Sigmoid colon (tissue), 7 donors: ENCODE data around the gene RNPS1. TPM values are rescaled to one million over a fixed set of nuclear protein-coding genes. Genes with fewer than 3 reads are reported as not detected.

ENCODE experiments used
- DNase-seq: peaks from one replicate; pipeline ENCODE4 v3.0.0-alpha.2; 2019
- H3K27ac ChIP-seq, 4 donors: fragments of 200-600 bp; sonication (generic); one replicate each; pipeline ENCODE4 v1.5.1; 2016 to 2019; ENCODE audit warnings: mild to moderate bottlenecking in 1 of 4
- H3K27me3 ChIP-seq, 3 donors: fragments of 200-600 bp; sonication (generic); one replicate each; pipeline ENCODE4 v1.5.1; 2019; ENCODE audit warnings: mild to moderate bottlenecking in 1 of 3
- H3K36me3 ChIP-seq, 4 donors: fragments of 200-600 bp; sonication (generic); one replicate each; pipeline ENCODE4 v1.5.1; 2016 to 2019
- H3K4me1 ChIP-seq, 4 donors: fragments of 200-600 bp; sonication (generic); one replicate each; pipeline ENCODE4 v1.5.1; 2017 to 2019
- H3K4me3 ChIP-seq, 4 donors: fragments of 200-600 bp; sonication (generic); one replicate each; pipeline ENCODE4 v1.5.1; 2017 to 2019; ENCODE audit warnings: mild to moderate bottlenecking in 2 of 4, moderate library complexity in 1 of 4
- H3K9me3 ChIP-seq, 4 donors: fragments of 200-600 bp in 3 of 4; sonication (generic) in 3 of 4; one replicate each; pipeline versions ENCODE4 v1.5.1 to v1.6.1; 2013 to 2019
- CTCF ChIP-seq, 4 experiments: fragments of 450-650 bp in 3 of 4; fragments of 200-600 bp in 1 of 4; IDR thresholded peaks; one replicate each; pipeline ENCODE4 v1.5.1; 2016 to 2019; ENCODE audit warnings: antibody characterized with exemption in 4 of 4, mild to moderate bottlenecking in 3 of 4, moderate library complexity in 2 of 4
- EP300 ChIP-seq, 4 donors: sonication (generic); formaldehyde crosslinking; IDR thresholded peaks; one replicate each; pipeline ENCODE4 v1.6.1; 2017; ENCODE audit warnings: antibody characterized with exemption in 4 of 4
- POLR2A ChIP-seq, 2 donors: fragments of 450-650 bp; IDR thresholded peaks; one replicate each; pipeline ENCODE4 v1.6.1; 2016; ENCODE audit warnings: antibody characterized with exemption in 2 of 2, mild to moderate bottlenecking in 2 of 2, moderate library complexity in 2 of 2
- POLR2AphosphoS5 ChIP-seq, 4 donors: sonication (generic); formaldehyde crosslinking; IDR thresholded peaks; one replicate each; pipeline ENCODE4 v1.6.1; 2017; ENCODE audit warnings: antibody characterized with exemption in 4 of 4
- WGBS, 2 donors: extraction: QIAGEN DNeasy Blood & Tissue Kit; methylation state at CpG; one replicate each; pipeline ENCODE4 v1.1.7; 2013; 5-methylcytosine and 5-hydroxymethylcytosine counted together
- intact Hi-C: fragments of 100-400 bp; cut with DNase I; formaldehyde crosslinking; loops from one replicate; pipeline ENCODE4 v1.15.1; 2023
- polyA plus RNA-seq, 3 donors: library from polyadenylated mRNA; stranded (reverse); fragments of 200-250 nt; gene quantifications; one replicate each; pipeline ENCODE4 v1.2.3, GENCODE V29; 2013
- total RNA-seq, 4 donors: library from RNA; depleted of rRNA; stranded (reverse); fragments of >200 nt; gene quantifications; one replicate each; pipeline ENCODE4 v1.1.0, GENCODE V29; 2016
- donor health status: healthy with polysubstance abuse.
- donor health status: Bipolar disorder and iron deficiency.
- donor health status: healthy.

Gene RNPS1
- total and polyA plus RNA-seq, 7 donors, result 110 to 171 (median 128) TPM

- Histone ChIP-seq H3K9me3 (no peaks in the 10 kb centered on the region), H3K4me1 (peaks cover 0 to 27% (median 24%) of the 10 kb centered on the region in 4 donors), H3K27ac (no peak overlapping the region), H3K4me3 (no peak overlapping the region), H3K36me3 (peaks cover 45 to 62% (median 48%) of the 10 kb centered on the region in 4 donors), H3K27me3 (peaks cover 17 to 53% (median 26%) of the 10 kb centered on the region in 3 donors)
- intact Hi-C loops, result no loop called here
- 16 to 74% methylated on average over 19 of the region's 19 CpGs for WGBS, 2 donors
- TF ChIP-seq POLR2AphosphoS5 (IDR thresholded peaks at IDR 0.05), result no peak
- TF ChIP-seq EP300 (IDR thresholded peaks at IDR 0.05), result no peak
- TF ChIP-seq CTCF (IDR thresholded peaks at IDR 0.05), result no peak
- no peak for TF ChIP-seq POLR2A (IDR thresholded peaks at IDR 0.05)
- DNase-seq, result no peak
Measured at GRCh38 chr16:2235695-2236336, 32.1 kb downstream of the RNPS1 start.

GRCh38 chr16:2235234-2235651 is 32.7 kb downstream of the RNPS1 start:
- no peak overlapping the region for H3K27ac ChIP-seq
- DNase-seq, result no peak
- intact Hi-C loops, result no loop called here
- peaks cover 0 to 27% (median 24%) of the 10 kb centered on the region in 4 donors for H3K4me1 ChIP-seq
- H3K27me3 ChIP-seq, result peaks cover 17 to 53% (median 26%) of the 10 kb centered on the region in 3 donors
- 87 to 94% methylated on average over 28 of the region's 28 CpGs for WGBS, 2 donors
- no peak overlapping the region for H3K4me3 ChIP-seq
- no peaks in the 10 kb centered on the region for H3K9me3 ChIP-seq
- TF ChIP-seq CTCF (IDR thresholded peaks at IDR 0.05) (no peak), POLR2A (IDR thresholded peaks at IDR 0.05) (no peak), POLR2AphosphoS5 (IDR thresholded peaks at IDR 0.05) (no peak), EP300 (IDR thresholded peaks at IDR 0.05) (no peak)
- H3K36me3 ChIP-seq, result peaks cover 48 to 63% (median 52%) of the 10 kb centered on the region in 4 donors

GRCh38 chr16:2234813-2235170 is 33.1 kb downstream of the RNPS1 start:
- Histone ChIP-seq H3K4me1 (peaks cover 0 to 27% (median 24%) of the 10 kb centered on the region in 4 donors), H3K36me3 (peaks cover 49 to 63% (median 56%) of the 10 kb centered on the region in 4 donors), H3K27ac (no peak overlapping the region), H3K4me3 (no peak overlapping the region), H3K9me3 (no peaks in the 10 kb centered on the region), H3K27me3 (peaks cover 17 to 53% (median 26%) of the 10 kb centered on the region in 3 donors)
- DNase-seq, result no peak
- TF ChIP-seq EP300 (IDR thresholded peaks at IDR 0.05) (no peak), CTCF (IDR thresholded peaks at IDR 0.05) (no peak), POLR2AphosphoS5 (IDR thresholded peaks at IDR 0.05) (no peak), POLR2A (IDR thresholded peaks at IDR 0.05) (no peak)
- intact Hi-C loops, result no loop called here
- WGBS, 2 donors, result 92 to 93% methylated on average over 18 of the region's 18 CpGs

- TF ChIP-seq POLR2AphosphoS5 (IDR thresholded peaks at IDR 0.05), result no peak
- TF ChIP-seq EP300 (IDR thresholded peaks at IDR 0.05), result no peak
- TF ChIP-seq CTCF (IDR thresholded peaks at IDR 0.05), result no peak
- no peak for TF ChIP-seq POLR2A (IDR thresholded peaks at IDR 0.05)
- Histone ChIP-seq H3K9me3 (no peaks in the 10 kb centered on the region), H3K27ac (no peak overlapping the region), H3K27me3 (peaks cover 17 to 53% (median 26%) of the 10 kb centered on the region in 3 donors), H3K4me3 (no peak overlapping the region), H3K36me3 (peaks cover 55 to 68% (median 63%) of the 10 kb centered on the region in 4 donors), H3K4me1 (peaks cover 0 to 27% (median 24%) of the 10 kb centered on the region in 4 donors)
- no peak for DNase-seq
- intact Hi-C loops, result no loop called here
- 82 to 92% methylated on average over 51 of the region's 51 CpGs for WGBS, 2 donors
Measured at GRCh38 chr16:2233872-2234812, 33.8 kb downstream of the RNPS1 start.
